Measurements from ENCODE around the gene FMOD. TPM values are rescaled to one million over a fixed set of nuclear protein-coding genes. Genes with fewer than 3 reads are reported as not detected.
"Not testable (repeated sequence)": the region's sequence is repeated elsewhere in the genome, so short reads cannot be mapped to it uniquely, and the experiment has no call there.

Gene FMOD
- total RNA-seq, 1 donor from 2014 or later = 0.47 TPM

- Mint-ChIP-seq H3K4me3 (ENCODE audit: unreplicated experiment) (peak overlapping the region; percentile 91), H3K36me3 (ENCODE audit: low read depth) (peaks cover 17% of the 10 kb centered on the region), H3K27ac (ENCODE audit: unreplicated experiment) (peak overlapping the region; percentile 89), H3K27me3 (ENCODE audit: low read depth) (no peaks in the 10 kb centered on the region), H3K9me3 (ENCODE audit: low read depth) (no peaks in the 10 kb centered on the region), H3K4me1 (ENCODE audit: low read depth) (peaks cover 40% of the 10 kb centered on the region)
- no peak for DNase-seq (ENCODE audit: low spot score)
- no peak for TF ChIP-seq CTCF (IDR thresholded peaks at IDR 0.05)
Observed at GRCh38 chr1:203304391-203304918, 46.5 kb downstream of the FMOD start.

DNA sequence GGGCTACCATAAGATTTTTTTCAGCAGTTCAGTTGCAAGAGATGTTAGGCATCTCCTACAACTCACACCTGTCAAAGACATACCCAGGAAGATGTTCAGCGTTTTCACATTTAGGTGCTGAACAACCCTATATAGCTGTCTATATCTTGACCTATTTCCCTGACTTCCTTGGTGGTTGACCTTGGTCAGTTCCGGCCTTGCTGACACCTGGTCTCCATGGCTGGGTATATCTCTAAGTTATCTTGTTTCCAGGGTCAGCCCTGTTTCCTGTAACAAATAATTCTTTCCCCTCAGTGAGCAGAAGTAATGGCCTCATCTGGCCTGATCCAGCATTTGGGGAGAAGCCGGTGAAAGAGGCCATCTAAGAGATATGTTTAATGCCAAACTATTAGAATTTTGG lies 48.0 kb downstream of the FMOD start:
- DNase-seq (ENCODE audit: low spot score) = no peak
- H3K4me3 Mint-ChIP-seq (ENCODE audit: unreplicated experiment) = no peak overlapping the region

GRCh38 chr1:203302456-203302855 lies 48.5 kb downstream of the FMOD start:
- H3K36me3 Mint-ChIP-seq (ENCODE audit: low read depth) = peaks cover 4% of the 10 kb centered on the region
- no peak overlapping the region for H3K27ac Mint-ChIP-seq (ENCODE audit: unreplicated experiment)
- no peak for TF ChIP-seq CTCF (IDR thresholded peaks at IDR 0.05)
- DNase-seq (ENCODE audit: low spot score) = no peak
- peaks cover 21% of the 10 kb centered on the region for H3K4me1 Mint-ChIP-seq (ENCODE audit: low read depth)
- H3K27me3 Mint-ChIP-seq (ENCODE audit: low read depth) = no peaks in the 10 kb centered on the region
- no peaks in the 10 kb centered on the region for H3K9me3 Mint-ChIP-seq (ENCODE audit: low read depth)
- H3K4me3 Mint-ChIP-seq (ENCODE audit: unreplicated experiment) = no peak overlapping the region

More for the DNA sequence above, 48.0 kb downstream of the FMOD start:
- peaks cover 7% of the 10 kb centered on the region for H3K36me3 Mint-ChIP-seq (ENCODE audit: low read depth)
- H3K27me3 Mint-ChIP-seq (ENCODE audit: low read depth) = no peaks in the 10 kb centered on the region
- no peak for TF ChIP-seq CTCF (IDR thresholded peaks at IDR 0.05)
- H3K4me1 Mint-ChIP-seq (ENCODE audit: low read depth) = peaks cover 25% of the 10 kb centered on the region
- H3K27ac Mint-ChIP-seq (ENCODE audit: unreplicated experiment) = no peak overlapping the region
- no peaks in the 10 kb centered on the region for H3K9me3 Mint-ChIP-seq (ENCODE audit: low read depth)

- no peak overlapping the region for H3K27ac Mint-ChIP-seq (ENCODE audit: unreplicated experiment)
- no peaks in the 10 kb centered on the region for H3K27me3 Mint-ChIP-seq (ENCODE audit: low read depth)
- TF ChIP-seq CTCF (IDR thresholded peaks at IDR 0.05) = no peak
- DNase-seq (ENCODE audit: low spot score) = no peak
- H3K4me1 Mint-ChIP-seq (ENCODE audit: low read depth) = peaks cover 21% of the 10 kb centered on the region
- no peaks in the 10 kb centered on the region for H3K9me3 Mint-ChIP-seq (ENCODE audit: low read depth)
- H3K36me3 Mint-ChIP-seq (ENCODE audit: low read depth) = no peaks in the 10 kb centered on the region
- H3K4me3 Mint-ChIP-seq (ENCODE audit: unreplicated experiment) = no peak overlapping the region
Observed at GRCh38 chr1:203301331-203301668, 49.6 kb downstream of the FMOD start.

DNA sequence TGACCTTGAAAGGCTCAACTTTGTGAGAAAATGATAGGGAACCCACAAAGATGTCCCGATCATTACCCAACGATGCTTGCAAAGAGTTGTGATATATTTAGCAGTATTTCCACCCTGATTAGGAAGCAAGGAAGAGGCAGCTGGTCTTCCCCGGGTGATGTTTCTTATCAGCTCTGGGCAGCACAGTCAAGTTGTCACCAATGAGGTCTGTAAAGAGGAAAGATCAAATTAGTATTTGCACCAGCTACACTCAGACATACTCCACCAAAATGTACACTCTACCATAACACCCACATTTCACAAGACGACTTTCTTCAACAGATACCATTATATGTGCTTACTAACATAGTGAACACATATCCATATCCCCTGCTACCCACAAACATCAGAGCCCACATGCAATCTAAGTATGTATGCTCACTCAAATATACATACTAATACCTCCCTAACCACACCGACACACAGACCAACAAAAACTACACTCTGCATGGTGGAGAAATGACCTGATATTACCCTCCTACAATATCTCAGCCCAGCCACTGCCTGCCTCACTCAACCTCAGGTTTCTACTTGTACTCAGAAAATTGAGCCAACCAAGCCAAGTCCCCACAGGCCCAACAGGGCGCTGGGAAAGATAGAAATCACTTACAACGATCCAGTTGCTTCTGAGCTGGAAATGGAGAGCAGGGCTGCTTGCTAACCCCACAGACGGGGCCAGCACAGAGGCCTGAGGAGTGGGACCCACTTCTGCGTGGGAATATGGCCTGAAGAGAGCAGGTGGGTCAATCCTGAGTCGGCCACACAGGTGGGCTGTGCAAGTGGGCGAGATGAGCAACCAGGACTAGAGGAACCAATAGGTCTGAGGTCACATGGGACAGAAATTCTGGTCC lies 50.2 kb downstream of the FMOD start:
- no peak for DNase-seq (ENCODE audit: low spot score)
- Mint-ChIP-seq H3K4me3 (ENCODE audit: unreplicated experiment) (no peak overlapping the region), H3K27me3 (ENCODE audit: low read depth) (no peaks in the 10 kb centered on the region), H3K27ac (ENCODE audit: unreplicated experiment) (no peak overlapping the region), H3K9me3 (ENCODE audit: low read depth) (no peaks in the 10 kb centered on the region), H3K4me1 (ENCODE audit: low read depth) (peaks cover 27% of the 10 kb centered on the region), H3K36me3 (ENCODE audit: low read depth) (no peaks in the 10 kb centered on the region)
- TF ChIP-seq CTCF (IDR thresholded peaks at IDR 0.05) = no peak

- not testable (repeated sequence) for DNase-seq (ENCODE audit: low spot score); H3K27ac Mint-ChIP-seq (ENCODE audit: unreplicated experiment); H3K27me3 Mint-ChIP-seq (ENCODE audit: low read depth); H3K36me3 Mint-ChIP-seq (ENCODE audit: low read depth); H3K4me3 Mint-ChIP-seq (ENCODE audit: unreplicated experiment); H3K9me3 Mint-ChIP-seq (ENCODE audit: low read depth)
- peaks cover 34% of the 10 kb centered on the region for H3K4me1 Mint-ChIP-seq (ENCODE audit: low read depth)
Observed at GRCh38 chr1:203299719-203300429, 51.0 kb downstream of the FMOD start.

Data from chondrocyte (in vitro differentiated cells).